Ecto neural progenitor cell (in vitro differentiated cells): Measurements from ENCODE around the gene B4GALT3.
"Not testable (repeated sequence)": the region's sequence is repeated elsewhere in the genome, so short reads cannot be mapped to it uniquely, and the experiment has no call there.

Experiments
- DNase-seq: peaks from one replicate; pipeline ENCODE4 v3.0.0-alpha.2; 2018; ENCODE audit warnings: low spot score

B4GALT3 gene

GRCh38 chr1:161177112-161177935 lies at the start of gene B4GALT3:
Gene B4GALT3, minus strand, starts transcription at chr1:161177507. Its CDS starts 1,447 bp downstream, at chr1:161176060.
- DNase-seq = peak; percentile 96

- DNase-seq = no peak
Observed at GRCh38 chr1:161226759-161227158, 49.5 kb upstream of the B4GALT3 start.

- DNase-seq = peak; percentile 56
Observed at GRCh38 chr1:161226320-161226711, 49.0 kb upstream of the B4GALT3 start.

- DNase-seq = peak; percentile 89
Observed at GRCh38 chr1:161225534-161226319, 48.4 kb upstream of the B4GALT3 start, which contains the start of gene TOMM40L. Gene TOMM40L, plus strand, starts transcription at chr1:161226060. Its CDS starts 430 bp downstream, at chr1:161226490.

- no peak for DNase-seq
Observed at GRCh38 chr1:161225178-161225533, 47.8 kb upstream of the B4GALT3 start.

GRCh38 chr1:161224695-161225087 lies 47.4 kb upstream of the B4GALT3 start:
- DNase-seq = not testable (repeated sequence)

- no peak for DNase-seq
Observed at GRCh38 chr1:161223805-161224694, 46.7 kb upstream of the B4GALT3 start.

GRCh38 chr1:161222175-161223019 lies 45.1 kb upstream of the B4GALT3 start:
- no peak for DNase-seq

- no peak for DNase-seq
Observed at GRCh38 chr1:161220002-161220401, 42.7 kb upstream of the B4GALT3 start.

- DNase-seq = no peak
Observed at GRCh38 chr1:161219078-161219892, 42.0 kb upstream of the B4GALT3 start.

- DNase-seq = no peak
Observed at GRCh38 chr1:161218301-161219077, 41.2 kb upstream of the B4GALT3 start.

- DNase-seq = no peak
Observed at GRCh38 chr1:161217831-161218230, 40.5 kb upstream of the B4GALT3 start.

- DNase-seq = no peak
Observed at GRCh38 chr1:161216945-161217712, 39.8 kb upstream of the B4GALT3 start.

GRCh38 chr1:161215076-161215475 lies 37.8 kb upstream of the B4GALT3 start, which contains the start of gene FCER1G:
Gene FCER1G, plus strand, starts transcription at chr1:161215295. Its CDS starts 27 bp downstream, at chr1:161215322.
- peak; percentile 36 for DNase-seq

GRCh38 chr1:161214369-161214768 lies 37.1 kb upstream of the B4GALT3 start:
- DNase-seq = no peak

GRCh38 chr1:161209790-161210409 lies 32.6 kb upstream of the B4GALT3 start:
- DNase-seq = peak; percentile 81

- DNase-seq = no peak
Observed at GRCh38 chr1:161207173-161207572, 29.9 kb upstream of the B4GALT3 start.
